Activated CD4-positive, CD25-positive, alpha-beta regulatory T cell treated with anti-CD3 and anti-CD28 coated beads, Interleukin-2, amount 50 U/mL, for 24 hours (primary cell): ENCODE measurements around the gene PGAM5.
"Not testable (repeated sequence)": the region's sequence is repeated elsewhere in the genome, so short reads cannot be mapped to it uniquely, and the experiment has no call there.

ENCODE experiments used
- ATAC-seq, 2 donors: fragments of 150-1000 bp; cut with Tn5 transposase; one replicate each; pipeline ENCODE4 v1.10.0; 2021; ENCODE audit warnings: mild to moderate bottlenecking in 1 of 2, moderate library complexity in 1 of 2

PGAM5 gene

DNA sequence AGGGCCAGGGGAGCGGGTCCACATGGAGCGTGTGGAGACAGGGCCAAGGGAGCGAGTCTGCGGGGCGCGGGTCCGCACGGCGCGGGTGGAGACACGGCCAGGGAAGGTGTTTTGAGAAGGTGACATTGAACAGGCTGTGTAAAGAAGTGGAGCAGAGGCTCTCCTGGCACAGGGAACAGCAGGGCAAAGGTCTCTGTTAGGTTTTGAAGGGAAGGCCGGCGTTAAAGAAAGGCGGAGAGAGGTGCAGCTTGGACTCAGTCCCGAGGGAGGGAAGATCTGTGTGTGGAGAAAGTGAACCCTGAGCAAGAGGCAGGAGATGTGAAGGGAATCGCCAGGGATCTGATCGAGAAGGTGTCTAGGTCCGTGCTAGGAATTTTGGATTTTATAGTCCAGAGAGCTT, 21.4 kb upstream of the PGAM5 start:
- no peak for ATAC-seq

DNA sequence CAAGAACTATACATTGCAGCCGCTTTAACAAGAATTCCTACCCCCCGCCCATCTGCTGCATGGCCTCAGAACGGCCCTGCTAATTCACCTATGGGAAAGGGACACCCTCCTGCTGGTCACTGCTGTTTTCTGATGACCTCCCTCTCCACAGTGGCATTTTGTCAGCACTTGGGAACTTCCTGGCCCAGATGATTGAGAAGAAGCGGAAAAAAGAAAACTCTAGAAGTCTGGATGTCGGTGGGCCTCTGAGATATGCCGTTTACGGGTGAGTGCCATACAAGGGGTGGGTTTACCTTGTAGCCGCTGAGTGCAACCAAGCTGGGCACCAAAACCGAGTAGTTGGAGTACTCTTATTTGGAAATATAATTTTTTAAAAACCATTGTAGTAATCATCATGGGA, 20.5 kb upstream of the PGAM5 start:
- ATAC-seq, result no peak

DNA sequence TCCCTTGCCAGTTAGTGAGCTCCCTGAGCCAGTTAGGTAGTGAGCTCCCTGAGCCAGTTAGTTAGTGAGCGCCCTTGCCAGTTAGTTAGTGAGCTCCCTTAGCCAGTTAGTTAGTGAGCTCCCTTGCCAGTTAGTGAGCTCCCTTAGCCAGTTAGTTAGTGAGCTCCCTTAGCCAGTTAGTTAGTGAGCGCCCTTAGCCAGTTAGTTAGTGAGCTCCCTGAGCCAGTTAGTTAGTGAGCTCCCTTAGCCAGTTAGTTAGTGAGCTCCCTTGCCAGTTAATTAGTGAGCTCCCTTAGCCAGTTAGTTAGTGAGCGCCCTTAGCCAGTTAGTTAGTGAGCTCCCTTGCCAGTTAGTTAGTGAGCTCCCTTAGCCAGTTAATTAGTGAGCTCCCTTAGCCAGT, 18.6 kb upstream of the PGAM5 start:
- not testable (repeated sequence) for ATAC-seq

DNA sequence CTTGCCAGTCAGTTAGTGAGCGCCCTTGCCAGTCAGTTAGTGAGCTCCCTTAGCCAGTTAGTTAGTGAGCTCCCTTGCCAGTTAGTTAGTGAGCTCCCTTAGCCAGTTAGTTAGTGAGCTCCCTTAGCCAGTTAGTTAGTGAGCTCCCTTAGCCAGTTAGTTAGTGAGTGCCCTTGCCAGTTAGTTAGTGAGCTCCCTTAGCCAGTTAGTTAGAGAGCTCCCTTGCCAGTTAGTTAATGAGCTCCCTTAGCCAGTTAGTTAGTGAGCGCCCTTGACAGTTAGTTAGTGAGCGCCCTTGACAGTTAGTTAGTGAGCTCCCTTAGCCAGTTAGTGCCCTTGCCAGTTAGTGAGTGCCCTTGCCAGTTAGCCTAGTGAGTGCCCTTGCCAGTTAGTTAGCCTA, 15.8 kb upstream of the PGAM5 start:
- not testable (repeated sequence) for ATAC-seq

DNA sequence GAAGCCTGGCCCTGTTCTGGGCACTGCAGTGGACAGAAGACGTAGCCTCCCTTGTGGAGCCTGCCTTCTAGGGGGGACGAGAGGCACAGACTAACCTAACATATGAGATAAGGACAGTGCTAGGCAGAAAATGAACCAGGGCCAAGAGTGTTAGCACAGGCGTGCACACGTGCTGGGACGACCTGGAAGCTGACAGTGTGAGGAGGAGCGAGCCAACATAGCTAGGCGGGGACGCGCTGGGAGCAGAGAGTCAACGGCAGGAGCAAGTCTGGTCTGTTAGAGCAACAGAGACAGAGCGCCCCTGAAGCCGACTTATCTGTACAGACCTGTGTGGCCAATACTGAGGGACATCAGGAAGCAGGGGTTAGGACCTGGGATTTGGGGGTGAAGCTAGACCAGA, 15.2 kb upstream of the PGAM5 start:
- no peak for ATAC-seq

DNA sequence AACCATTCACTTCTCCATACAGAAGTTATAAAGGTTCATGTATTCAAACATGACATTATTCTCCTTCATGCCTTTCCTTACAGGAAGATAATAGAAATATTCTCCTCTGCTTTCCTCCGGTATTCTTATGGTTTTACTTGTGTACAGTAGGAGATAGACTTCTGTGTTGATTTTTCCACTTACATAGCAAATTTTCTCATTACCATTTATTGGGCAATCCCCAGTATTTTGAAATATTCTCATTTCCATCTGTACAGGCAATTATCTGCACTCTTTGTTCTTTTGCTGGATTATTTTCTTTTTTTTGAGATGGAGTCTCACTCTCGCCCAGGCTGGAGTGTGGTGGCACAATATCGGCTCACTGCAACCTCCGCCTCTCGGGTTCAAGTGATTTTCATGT, 12.3 kb upstream of the PGAM5 start:
- no peak for ATAC-seq

DNA sequence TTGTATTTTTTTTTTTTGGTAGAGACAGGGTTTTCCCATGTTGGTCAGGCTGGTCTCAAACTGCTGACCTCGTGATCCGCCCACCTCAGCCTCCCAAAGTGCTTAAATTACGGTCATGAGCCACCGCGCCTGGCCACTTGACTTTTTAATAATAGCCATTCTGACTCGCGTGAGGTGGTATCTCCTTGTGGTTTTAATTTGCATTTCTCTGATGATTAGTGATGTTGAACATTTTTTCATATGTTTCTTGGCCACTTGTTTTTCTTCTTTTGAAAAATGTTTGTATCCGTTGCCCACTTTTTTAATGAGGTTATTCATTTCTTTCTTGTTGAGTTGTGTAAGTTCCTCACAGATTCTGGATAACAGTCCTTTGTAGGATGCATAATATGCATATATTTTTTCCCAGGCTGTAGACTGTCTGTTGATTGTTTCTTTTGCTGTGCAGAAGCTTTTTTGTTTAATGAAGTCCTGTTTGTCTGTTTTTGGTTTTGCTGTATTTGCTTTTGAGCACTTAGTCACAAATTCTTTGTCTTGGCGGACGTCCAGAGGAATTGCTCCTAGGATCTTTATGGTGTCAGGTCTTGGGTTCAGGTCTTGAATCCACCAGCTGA, 10.3 kb upstream of the PGAM5 start:
- ATAC-seq, result no peak

DNA sequence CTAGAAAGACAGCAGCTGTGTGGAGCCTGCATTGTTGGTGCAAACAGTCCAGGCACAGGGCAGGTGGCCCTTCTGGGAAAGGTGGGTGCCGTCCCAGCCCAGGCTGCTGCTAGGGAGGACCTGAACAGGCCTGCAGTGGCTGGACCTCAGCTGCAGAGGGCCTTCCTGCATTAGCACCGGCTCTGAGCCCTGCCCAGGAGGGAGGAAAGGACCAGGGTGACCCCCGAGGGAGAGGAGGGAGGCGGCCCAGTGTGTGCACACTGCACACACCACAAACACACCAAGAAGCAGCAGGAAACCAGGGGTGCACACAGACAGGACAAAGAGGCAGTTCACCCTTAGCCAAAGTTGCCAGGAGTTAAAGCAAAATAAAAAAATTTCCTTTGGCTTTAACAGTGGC, 8.0 kb upstream of the PGAM5 start:
- ATAC-seq, result no peak

DNA sequence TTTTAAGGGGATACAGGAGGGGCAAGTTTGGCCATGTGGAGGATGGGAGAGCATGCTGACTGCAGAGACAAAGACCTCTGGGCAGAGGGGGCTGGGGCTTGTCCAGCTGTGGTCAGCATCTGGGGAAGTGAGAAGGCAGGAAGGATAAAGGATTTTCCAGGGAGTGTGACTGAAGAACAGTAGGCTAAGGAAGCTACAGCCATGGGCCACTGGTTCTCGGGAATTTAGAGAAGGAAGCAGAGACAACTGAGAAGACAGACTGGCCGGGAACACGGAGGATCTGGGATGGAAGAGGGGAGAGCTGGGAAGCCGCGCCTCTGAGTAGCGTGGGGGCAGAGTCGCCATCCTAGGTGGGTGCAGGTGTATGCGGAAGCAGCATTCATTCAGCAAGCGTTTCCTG, 7.0 kb upstream of the PGAM5 start:
- ATAC-seq, result no peak

DNA sequence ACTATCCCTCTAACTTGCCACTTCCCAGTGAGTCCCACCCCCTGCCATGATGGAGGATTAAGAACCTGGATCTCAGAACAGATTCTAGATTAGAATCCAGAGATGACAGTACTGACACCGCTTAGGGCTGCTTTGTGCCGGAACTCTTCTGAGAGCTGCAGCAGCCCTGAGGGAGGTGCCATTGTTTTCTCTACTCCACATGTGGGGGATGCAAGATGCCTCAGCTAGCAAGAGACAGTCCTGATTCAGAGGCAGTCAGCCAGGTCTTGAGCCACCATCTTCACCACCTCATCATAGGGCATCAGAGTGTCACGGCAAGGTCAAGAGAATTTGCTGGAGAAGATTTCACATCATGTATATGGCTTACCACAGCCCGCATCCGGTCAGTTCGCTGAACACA, 3.4 kb upstream of the PGAM5 start:
- ATAC-seq, result no peak

DNA sequence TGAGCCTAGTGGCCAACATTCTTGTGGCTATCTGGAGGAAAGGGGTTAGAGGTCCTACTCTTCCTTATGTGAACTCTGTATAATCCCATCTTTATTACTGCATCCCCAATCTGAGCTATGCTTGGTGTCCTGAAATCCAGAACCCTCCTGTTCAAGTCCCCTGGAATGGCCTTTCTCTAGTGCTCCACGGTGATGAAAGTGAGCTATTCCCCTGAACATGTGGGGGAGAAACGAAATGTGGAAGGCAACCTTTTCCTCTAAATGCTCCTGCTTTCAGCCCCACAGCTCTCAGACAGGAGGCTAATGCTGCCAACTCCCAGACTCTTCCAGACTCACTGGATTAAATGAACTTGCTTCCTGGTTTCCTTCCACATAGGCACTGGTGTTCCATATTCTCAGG, 2.5 kb upstream of the PGAM5 start:
- no peak for ATAC-seq

DNA sequence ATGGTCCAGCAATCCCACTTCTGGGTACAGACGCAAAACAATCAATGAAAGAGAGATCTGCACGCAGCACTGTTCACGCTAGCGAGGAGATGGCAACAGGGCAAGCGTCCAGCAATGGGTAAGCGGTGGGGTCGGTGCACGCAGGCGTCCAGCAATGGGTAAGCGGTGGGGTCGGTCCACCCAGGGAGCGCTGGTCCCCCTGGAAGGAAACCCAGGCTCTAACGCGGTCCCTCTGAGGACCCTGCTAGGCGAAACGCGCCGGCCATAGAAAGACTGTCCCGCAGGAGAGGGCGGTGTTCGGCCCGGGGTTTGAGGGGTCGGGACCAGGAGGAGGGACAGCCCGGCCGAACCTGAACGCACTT, 618 bp upstream of the PGAM5 start:
- ATAC-seq, result peak; percentile 1 to 4

DNA sequence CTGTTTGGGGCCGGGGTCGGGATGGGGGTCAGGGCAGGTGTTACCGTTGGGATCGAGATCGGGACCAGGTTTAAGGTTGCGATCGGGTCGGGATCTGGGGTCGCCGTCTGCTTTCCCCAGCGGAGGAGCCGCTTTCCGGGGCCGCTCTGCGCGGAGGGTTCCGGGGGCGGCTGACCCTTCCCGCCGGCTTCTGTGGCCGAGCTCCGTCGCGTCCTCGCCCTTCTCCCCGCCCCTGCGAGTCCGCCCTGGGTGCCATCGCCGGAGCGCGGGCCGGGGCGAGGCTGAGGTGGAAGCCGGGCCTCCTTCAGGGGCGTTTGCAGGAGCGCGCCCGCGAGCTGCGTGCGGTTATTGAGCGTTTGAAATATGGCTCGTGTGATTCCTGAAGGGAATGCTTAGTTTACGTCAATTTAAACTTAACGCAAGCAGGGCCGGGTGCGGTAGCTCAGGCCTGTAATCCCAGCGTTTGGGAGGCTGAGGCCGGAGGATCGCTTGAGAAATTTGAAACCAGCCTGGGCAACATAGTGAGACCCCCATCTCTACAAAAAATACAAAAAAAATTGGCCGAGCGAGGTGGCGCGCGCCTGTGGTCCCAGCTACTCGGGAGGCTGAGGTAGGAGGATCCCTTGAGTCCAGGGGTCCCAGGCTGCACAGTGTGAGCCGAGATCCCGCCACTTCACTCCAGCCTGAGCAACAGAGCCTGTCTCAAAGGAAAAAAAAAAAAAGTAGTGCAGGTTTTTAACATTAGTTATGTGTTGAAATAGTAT, 620 bp downstream of the PGAM5 start:
- peak; percentile 4 to 7 for ATAC-seq

DNA sequence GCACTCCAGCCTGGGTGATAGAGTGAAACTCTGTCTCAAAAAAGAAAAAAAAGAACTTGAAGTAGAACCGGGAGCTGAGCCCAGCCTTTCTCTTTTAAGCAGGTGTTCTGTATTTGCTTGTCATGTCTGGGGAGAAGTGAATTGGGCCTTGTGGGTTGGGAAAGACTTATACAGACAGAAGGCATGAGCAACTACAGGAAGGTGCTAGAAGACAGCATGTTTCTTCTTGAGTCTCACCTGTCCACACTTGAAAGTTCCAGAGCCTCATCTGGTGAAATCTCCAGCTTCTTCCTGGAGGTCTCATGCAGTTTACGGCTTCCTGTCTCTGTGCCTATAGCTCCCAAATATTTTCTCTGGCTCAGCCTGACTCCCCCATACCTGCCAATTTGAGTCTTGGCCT, 2.5 kb downstream of the PGAM5 start:
- ATAC-seq, result no peak

DNA sequence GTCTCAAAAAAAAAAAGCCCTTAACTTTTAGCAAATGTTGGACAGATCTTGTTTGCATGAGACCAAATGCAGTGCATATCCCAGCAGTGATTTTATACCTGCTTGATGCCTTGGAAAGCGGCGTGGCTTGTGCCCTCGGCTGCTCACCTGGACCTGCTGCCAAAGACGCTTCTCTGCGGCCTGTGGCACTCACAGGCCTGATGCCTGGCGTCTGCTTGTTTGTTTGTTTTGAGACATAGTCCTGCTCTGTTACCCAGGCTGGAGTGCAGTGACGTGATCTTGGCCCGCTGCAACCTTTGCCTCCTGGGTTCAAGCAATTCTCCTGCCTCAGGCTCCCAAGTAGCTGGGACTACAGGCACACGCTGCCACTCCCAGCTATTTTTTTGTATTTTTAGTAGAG, 5.2 kb downstream of the PGAM5 start:
- ATAC-seq, result no peak

DNA sequence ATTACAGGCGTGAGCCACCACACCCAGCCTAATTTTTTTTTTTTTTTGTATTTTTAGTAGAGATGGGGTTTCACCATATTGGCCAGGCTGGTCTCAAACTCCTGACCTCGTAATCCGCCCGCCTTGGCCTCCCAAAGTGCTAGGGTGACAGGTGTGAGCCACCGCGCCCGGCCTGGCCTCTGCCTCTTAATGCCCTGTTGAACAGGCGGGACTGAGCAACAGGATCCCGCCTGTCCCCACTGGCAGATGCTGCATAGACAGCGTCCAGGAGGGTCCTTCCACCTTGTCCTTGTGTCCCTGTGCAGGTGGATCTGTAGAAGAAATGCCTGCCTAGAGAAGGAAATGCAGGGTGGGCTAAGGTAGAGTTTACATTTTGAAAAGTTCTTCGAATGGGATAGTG, 5.7 kb downstream of the PGAM5 start:
- ATAC-seq, result no peak

DNA sequence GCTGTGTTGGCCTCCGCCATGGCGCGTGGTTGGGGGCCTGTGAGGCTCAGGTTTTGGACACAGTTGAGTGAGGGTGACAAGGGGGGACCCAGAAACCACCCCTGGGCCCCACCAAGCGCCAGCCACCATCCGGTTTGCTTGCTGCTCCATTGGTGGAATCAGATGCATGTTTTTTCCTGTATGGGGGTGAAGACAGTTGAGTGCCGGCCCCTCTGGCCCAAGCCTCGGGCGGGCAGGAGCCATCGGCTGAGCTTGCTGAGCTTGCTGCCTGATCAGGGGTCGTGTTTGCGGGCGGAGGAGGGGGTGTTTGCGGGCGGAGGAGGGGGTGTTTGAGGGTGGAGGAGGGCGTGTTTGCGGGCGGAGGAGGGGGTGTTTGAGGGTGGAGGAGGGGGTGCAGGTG, 6.4 kb downstream of the PGAM5 start:
- no peak for ATAC-seq

DNA sequence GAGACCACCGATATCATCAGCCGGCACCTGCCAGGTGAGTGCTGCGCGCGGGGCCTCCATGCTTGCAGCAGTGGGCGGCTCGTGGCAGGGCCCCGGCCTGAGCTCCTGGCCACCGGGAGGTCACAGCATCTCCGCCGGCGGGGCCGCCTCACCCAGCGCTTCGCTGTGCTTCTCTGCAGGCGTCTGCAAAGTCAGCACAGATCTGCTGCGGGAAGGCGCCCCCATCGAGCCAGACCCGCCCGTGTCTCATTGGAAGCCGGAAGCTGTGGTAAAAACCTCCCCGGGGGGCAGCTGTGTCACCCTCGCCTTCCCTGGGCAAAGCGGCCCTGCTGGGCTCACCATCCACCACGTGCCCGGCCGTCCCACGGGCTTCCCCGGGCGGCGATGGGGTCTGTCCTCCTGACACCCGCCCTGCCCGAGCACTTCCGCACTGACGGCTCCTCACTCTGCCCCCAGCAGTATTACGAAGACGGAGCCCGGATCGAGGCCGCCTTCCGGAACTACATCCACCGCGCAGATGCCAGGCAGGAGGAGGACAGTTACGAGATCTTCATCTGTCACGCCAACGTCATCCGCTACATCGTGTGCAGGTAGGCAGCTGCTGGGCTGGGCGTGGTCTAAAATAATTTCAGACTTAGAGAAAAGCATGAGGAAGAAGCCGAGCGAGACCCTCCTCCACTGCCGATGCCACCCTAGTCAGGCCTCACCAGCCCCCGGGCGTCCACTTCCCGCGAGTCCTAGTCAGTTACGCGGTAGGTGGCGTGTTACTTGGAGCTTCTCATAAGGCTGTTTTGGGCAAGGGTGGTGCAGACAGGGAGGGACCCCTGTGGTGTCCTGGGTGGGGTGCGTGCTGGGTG, 7.1 kb downstream of the PGAM5 start:
- no peak for ATAC-seq

DNA sequence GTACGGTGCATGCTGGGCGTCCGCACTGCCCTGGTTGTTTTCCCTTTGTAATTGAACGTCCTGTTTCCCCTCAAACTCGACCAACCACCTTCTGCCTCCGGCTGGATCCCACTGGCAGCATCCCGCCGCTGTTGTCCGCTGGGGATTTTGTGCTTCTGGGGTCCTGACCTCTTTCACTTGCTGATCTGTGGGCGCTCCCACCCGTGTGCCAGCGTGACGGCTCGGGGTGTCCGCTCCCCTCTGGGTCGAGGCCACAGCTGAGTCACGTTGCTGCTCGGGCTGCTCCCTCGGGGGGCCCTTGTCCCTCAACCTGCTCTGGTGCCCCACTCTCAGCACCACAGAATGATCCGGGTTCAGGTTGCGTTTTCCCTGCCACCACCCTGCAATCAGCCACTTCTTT, 8.0 kb downstream of the PGAM5 start:
- ATAC-seq, result no peak

DNA sequence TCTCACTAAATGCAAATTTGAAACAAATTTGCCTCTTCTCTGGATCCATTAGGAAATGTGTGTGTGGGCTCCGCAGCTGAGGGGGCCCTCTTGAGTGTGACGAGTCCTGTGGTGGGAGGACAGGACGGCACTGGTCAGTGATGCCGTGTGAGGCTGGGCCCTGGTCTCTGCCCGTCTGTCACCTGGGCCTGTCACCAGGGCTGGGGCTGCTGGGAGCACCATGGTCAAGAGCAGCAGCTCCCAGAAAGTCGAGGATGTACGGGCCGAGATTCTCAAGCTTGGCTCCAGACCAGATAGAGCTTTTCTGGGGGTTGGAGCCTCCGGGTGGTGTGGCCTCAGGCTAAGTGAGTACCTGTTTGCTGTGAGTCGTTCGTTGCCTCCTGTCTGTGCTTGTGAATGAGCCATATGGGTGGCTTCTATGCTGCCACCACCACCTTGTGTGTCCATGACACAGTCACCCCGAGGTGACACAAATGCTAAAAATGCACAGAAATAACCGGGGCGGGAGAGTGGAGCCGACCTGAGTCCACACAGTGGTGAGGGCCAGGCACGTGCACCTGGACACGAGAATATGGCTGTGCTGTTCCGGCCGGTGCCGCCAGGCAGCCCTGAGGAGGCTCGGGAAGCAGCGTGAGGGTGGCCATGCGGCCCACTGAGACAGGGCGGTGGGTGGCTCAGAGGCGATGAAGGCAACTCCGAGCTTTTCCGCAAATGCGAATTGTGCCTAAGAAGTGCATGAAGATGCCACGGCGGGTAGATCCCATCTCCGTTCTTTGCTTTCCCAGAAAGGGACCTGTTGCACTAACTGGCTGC, 8.7 kb downstream of the PGAM5 start:
- no peak for ATAC-seq

DNA sequence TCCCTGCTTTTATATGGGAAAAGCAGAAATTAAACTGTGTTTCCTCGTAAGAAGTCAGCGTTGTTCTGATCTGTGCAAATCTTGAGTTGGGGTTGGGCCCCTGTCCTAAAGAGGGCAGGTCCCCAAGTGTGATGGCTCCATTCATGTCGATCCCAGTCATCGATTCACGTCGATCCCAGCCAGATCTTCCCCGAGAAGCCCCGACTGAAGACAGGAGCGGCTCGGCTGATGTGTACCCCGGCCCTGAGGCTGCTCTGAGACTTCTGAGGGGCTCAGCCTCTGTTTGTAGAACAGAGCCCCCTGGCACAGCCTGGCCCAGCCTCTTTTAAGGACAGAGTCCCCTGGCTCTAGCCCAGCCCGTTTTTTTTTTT, 9.3 kb downstream of the PGAM5 start:
- ATAC-seq, result no peak

DNA sequence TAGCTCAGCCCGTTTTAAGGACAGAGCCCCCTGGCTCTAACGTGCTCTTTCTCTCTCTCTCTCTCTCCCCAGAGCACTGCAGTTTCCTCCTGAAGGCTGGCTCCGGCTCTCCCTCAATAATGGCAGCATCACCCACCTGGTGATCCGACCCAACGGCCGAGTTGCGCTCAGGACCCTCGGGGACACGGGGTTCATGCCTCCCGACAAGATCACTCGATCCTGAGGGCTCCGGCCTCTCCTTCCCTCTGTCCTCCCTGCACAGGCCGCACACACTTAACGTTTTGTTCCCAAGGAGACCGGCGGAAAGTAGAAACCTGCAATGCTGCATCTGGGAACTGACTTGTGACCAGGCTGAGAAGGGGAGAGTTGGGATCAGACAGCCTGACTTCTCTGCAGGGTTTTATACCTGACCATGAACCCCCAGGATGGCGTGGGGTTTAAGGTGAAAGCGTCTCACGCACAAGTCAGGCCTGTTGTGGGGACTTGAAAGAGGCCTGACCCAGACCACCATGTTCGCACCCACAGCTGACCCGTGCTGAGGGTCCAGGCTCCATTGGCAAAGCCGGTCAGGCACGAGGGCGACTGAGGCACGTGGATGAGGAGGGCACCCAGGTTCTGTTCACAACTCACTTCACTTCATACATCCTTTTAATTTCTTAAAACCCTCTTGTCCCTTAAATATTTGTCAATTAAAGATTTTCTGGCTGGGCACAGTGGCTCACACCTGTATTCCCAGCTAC, 10.1 kb downstream of the PGAM5 start:
- no peak for ATAC-seq
